ENCODE results near the gene TMPRSS3. TPM values are rescaled to one million over a fixed set of nuclear protein-coding genes. Genes with fewer than 3 reads are reported as not detected.

Gene TMPRSS3
- total RNA-seq: 10.1 and 14.4 TPM in 2 replicates
- long read RNA-seq, transcript TMPRSS3-205 (10 exons, 2,105 nt): major isoform, 9 of 78 reads
- long read RNA-seq, partial matches to known transcripts: 26 of 78 reads
- long read RNA-seq, other reads (novel, unspliced or antisense): 43 of 78 reads

DNA sequence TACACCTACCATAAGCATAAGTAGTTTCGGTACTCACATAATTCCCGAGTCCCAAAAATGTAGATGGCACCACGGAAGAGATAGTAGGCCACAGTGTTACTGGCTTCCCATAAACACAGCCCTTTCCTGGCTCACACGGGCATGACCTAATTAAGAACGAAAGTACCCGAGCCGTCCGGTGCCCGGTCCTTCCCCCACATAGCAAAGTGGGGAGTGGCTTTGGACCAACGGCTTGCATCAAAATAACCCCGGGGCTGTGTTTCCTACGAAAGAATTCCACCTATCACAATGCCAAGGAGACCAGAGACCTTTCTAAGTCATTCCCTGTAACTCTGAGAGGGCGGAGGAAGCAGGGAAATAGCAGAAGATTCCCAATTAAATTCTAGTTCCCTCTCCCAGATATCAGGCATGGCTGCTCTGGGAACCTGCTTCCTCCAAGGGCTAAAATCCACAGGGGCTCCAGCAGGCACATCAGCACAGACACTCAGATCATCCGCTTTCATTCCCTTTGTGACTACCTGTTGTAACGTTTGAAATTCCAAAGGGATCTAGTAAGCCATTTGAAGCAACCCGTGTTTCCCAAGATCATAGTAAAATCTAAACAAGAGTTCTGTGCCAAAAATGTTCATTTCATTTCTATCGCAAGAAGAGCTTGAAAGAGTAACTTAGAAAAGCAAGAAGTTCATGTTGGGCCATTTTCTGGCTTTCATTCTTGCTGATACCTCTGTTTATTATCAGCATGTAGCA lies at the start of gene TMPRSS3:
Gene TMPRSS3, minus strand, starts transcription at position 148 of the 747 bp plus-strand sequence. CDS start 635 bp downstream, outside the sequence.
- Mint-ChIP-seq H3K27ac (no peak within 1 kb of the TSS), H3K36me3 (ENCODE audit: insufficient read depth) (no peaks in the 10 kb centered on the region), H3K27me3 (no peaks in the 10 kb centered on the region), H3K9me3 (ENCODE audit: low read depth) (peaks cover 3% of the 10 kb centered on the region), H3K4me3 (ENCODE audit: low read depth) (no peak within 1 kb of the TSS), H3K4me1 (ENCODE audit: low read depth) (peaks cover 29% of the 10 kb centered on the region)
- TF ChIP-seq, protein P1, sequence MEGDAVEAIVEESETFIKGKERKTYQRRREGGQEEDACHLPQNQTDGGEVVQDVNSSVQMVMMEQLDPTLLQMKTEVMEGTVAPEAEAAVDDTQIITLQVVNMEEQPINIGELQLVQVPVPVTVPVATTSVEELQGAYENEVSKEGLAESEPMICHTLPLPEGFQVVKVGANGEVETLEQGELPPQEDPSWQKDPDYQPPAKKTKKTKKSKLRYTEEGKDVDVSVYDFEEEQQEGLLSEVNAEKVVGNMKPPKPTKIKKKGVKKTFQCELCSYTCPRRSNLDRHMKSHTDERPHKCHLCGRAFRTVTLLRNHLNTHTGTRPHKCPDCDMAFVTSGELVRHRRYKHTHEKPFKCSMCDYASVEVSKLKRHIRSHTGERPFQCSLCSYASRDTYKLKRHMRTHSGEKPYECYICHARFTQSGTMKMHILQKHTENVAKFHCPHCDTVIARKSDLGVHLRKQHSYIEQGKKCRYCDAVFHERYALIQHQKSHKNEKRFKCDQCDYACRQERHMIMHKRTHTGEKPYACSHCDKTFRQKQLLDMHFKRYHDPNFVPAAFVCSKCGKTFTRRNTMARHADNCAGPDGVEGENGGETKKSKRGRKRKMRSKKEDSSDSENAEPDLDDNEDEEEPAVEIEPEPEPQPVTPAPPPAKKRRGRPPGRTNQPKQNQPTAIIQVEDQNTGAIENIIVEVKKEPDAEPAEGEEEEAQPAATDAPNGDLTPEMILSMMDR (IDR thresholded peaks at IDR 0.05; ENCODE audit: unreplicated experiment): no peak
- DNase-seq (ENCODE audit: low spot score, unreplicated experiment): no peak

DNA sequence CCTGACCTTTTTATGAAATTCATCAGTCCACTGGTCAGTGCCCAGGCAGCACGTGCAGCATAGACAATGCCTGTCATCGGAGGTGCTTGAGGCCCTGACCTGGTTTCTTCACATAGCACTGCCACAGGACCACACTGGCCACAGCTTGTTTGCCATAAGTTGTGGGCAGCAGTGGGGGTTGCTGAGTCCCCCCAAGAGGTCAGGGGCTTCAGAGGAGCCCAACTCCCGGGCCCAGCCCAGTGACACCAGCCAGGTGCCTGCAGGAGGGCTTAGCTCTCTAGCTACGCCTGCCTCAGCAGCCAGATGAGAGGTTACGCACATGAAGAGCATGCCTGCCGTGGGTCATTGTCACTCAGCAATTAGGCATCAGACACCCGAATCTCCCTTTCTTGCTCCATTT lies 49.5 kb upstream of the TMPRSS3 start:
- Mint-ChIP-seq H3K4me3 (ENCODE audit: low read depth) (no peak overlapping the region), H3K4me1 (ENCODE audit: low read depth) (peaks cover 3% of the 10 kb centered on the region), H3K36me3 (ENCODE audit: insufficient read depth) (no peaks in the 10 kb centered on the region), H3K27me3 (peaks cover 9% of the 10 kb centered on the region), H3K27ac (no peak overlapping the region), H3K9me3 (ENCODE audit: low read depth) (no peaks in the 10 kb centered on the region)
- TF ChIP-seq, protein P1 (IDR thresholded peaks at IDR 0.05; ENCODE audit: unreplicated experiment): no peak
- no peak for DNase-seq (ENCODE audit: low spot score, unreplicated experiment)

DNA sequence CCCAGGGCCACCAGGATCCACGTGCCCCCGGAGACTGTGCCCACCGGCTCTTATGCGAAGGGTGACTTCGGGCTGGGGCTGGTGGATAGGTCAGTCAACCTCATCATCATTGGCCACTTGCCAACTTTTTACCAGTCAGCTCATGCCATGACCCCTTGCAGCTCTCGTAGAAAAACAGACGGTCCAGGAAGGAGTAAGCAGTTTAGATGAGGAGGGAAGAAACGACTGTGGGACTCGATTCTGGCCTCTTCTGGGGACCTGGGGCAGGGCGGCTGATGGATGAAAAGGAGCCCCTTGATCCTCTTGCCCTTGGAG lies 48.9 kb upstream of the TMPRSS3 start:
- TF ChIP-seq, protein P1 (IDR thresholded peaks at IDR 0.05; ENCODE audit: unreplicated experiment): no peak
- H3K4me1 Mint-ChIP-seq (ENCODE audit: low read depth): no peaks in the 10 kb centered on the region
- no peaks in the 10 kb centered on the region for H3K9me3 Mint-ChIP-seq (ENCODE audit: low read depth)
- no peak overlapping the region for H3K27ac Mint-ChIP-seq
- no peaks in the 10 kb centered on the region for H3K36me3 Mint-ChIP-seq (ENCODE audit: insufficient read depth)
- peaks cover 9% of the 10 kb centered on the region for H3K27me3 Mint-ChIP-seq
- DNase-seq (ENCODE audit: low spot score, unreplicated experiment): no peak
- H3K4me3 Mint-ChIP-seq (ENCODE audit: low read depth): no peak overlapping the region

GRCh38 chr21:42443876-42444744 lies 48.3 kb upstream of the TMPRSS3 start:
- Mint-ChIP-seq H3K27me3 (peaks cover 10% of the 10 kb centered on the region), H3K36me3 (ENCODE audit: insufficient read depth) (no peaks in the 10 kb centered on the region), H3K27ac (no peak overlapping the region), H3K9me3 (ENCODE audit: low read depth) (no peaks in the 10 kb centered on the region), H3K4me1 (ENCODE audit: low read depth) (no peaks in the 10 kb centered on the region), H3K4me3 (ENCODE audit: low read depth) (no peak overlapping the region)
- TF ChIP-seq, protein P1 (IDR thresholded peaks at IDR 0.05; ENCODE audit: unreplicated experiment): no peak
- no peak for DNase-seq (ENCODE audit: low spot score, unreplicated experiment)

DNA sequence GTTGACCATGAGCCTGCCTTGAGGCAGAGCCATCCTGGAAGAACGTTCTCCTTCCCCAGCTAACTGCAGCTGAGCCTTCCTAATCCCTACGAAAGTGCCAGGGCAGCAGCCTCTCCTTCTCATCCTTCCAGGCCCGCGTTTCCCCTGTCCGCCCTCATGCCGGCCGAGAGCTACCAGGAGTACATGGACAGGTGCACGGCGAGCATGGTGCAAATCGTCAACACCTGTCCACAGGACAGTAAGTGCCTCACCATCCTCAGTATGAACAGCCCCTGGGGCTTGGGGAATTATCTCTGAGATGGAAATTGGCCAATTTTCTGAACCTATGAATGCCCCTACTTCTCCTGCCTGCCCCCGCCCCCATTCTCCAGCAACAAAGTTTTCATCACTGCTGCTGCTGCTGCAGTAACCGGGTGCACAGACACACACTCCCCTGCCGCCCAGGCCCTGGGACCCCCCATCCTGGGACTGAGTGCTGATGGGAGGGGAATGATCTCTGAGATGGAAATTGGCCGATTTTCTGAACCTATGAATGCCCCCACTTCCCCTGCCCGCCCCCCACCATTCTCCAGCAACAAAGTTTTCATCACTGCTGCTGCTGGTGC lies 47.4 kb upstream of the TMPRSS3 start:
- no peak for DNase-seq (ENCODE audit: low spot score, unreplicated experiment)
- no peak overlapping the region for H3K4me3 Mint-ChIP-seq (ENCODE audit: low read depth)
- peaks cover 14% of the 10 kb centered on the region for H3K27me3 Mint-ChIP-seq
- TF ChIP-seq, protein P1 (IDR thresholded peaks at IDR 0.05; ENCODE audit: unreplicated experiment): no peak
- no peaks in the 10 kb centered on the region for H3K4me1 Mint-ChIP-seq (ENCODE audit: low read depth)
- H3K27ac Mint-ChIP-seq: no peak overlapping the region
- H3K9me3 Mint-ChIP-seq (ENCODE audit: low read depth): no peaks in the 10 kb centered on the region
- H3K36me3 Mint-ChIP-seq (ENCODE audit: insufficient read depth): no peaks in the 10 kb centered on the region
